Ovary (tissue), 10 donors: ENCODE results near the gene IL5RA. TPM values are rescaled to one million over a fixed set of nuclear protein-coding genes. Genes with fewer than 3 reads are reported as not detected.

Experiments used
- DNase-seq, 5 donors: peaks; one replicate each; pipeline ENCODE4 v3.0.0-alpha.2; 2019 to 2020
- H3K27ac ChIP-seq, 2 donors: fragments of 200-600 bp; one replicate each; pipeline versions ENCODE4 v1.5.1 to v1.8.0; 2019 to 2022
- H3K27me3 ChIP-seq: fragments of 200-600 bp; one replicate; pipeline ENCODE4 v1.8.0; 2022
- H3K36me3 ChIP-seq: fragments of 200-600 bp; sonication (generic); one replicate; pipeline ENCODE4 v1.5.1; 2019
- H3K4me1 ChIP-seq: one replicate; pipeline ENCODE4 v1.8.1; 2013; ENCODE audit warnings: mild to moderate bottlenecking, moderate library complexity; ENCODE audit not compliant: insufficient read depth
- H3K4me3 ChIP-seq: fragments of 200-600 bp; sonication (generic); one replicate; pipeline ENCODE4 v1.5.1; 2017
- H3K9me3 ChIP-seq, 2 donors: fragments of 200-600 bp in 1 of 2; sonication (generic) in 1 of 2; one replicate each; pipeline versions ENCODE4 v1.5.1 to v1.8.1; 2013 to 2019; ENCODE audit warnings: mild to moderate bottlenecking in 1 of 2, moderate library complexity in 1 of 2
- CTCF ChIP-seq, 3 donors: fragments of 450-650 bp in 2 of 3; fragments of 200-600 bp in 1 of 3; IDR thresholded peaks; one replicate each; pipeline versions ENCODE4 v1.5.1 to v1.8.0; 2016 to 2022; ENCODE audit warnings: antibody characterized with exemption in 3 of 3, mild to moderate bottlenecking in 1 of 3
- EP300 ChIP-seq: sonication (generic); formaldehyde crosslinking; IDR thresholded peaks from one replicate; pipeline ENCODE4 v1.6.1; 2017; ENCODE audit warnings: antibody characterized with exemption
- POLR2A ChIP-seq: fragments of 450-650 bp; IDR thresholded peaks from one replicate; pipeline ENCODE4 v1.6.1; 2017; ENCODE audit warnings: antibody characterized with exemption, mild to moderate bottlenecking, moderate library complexity
- whole genome bisulfite sequencing, 3 donors: extraction: QIAGEN DNeasy Blood & Tissue Kit in 1 of 3; methylation state at CpG; one replicate each; pipeline versions ENCODE4 v1.1.5 to v1.1.7; 2013 to 2017; 5-methylcytosine and 5-hydroxymethylcytosine counted together
- intact Hi-C, 4 donors: fragments of 100-400 bp; cut with DNase I; formaldehyde crosslinking; loops; one replicate each; pipeline versions ENCODE4 v1.11.0 to v1.15.1; 2022 to 2023
- long read RNA-seq, 3 donors: library from polyadenylated mRNA in 2 of 3; unstranded in 2 of 3; transcript quantifications; one replicate each; pipeline ENCODE4 v2.0.0 and lab custom pipeline, GENCODE V29; 2021 to 2026
- polyA plus RNA-seq, 2 donors: library from polyadenylated mRNA; stranded (reverse); fragments of 200-250 nt in 1 of 2; fragments of 350-450 nt in 1 of 2; fragmentation: Illumina TruSeq in 1 of 2; extraction: RNeasy Lipid Tissue Mini Kit (QIAGEN cat#74804) in 1 of 2; gene quantifications; one replicate each; pipeline ENCODE4 v1.2.3, GENCODE V29; 2013 to 2014
- total RNA-seq, 7 donors: library from RNA; depleted of rRNA in 2 of 7; stranded (reverse); fragments of >200 nt in 2 of 7; fragmentation: NEBNext Ultra II Directional in 3 of 7; extraction: Animal tissue kit (Norgen Biotek cat#: 25700) in 3 of 7; gene quantifications; one replicate each; pipeline versions ENCODE4 v1.1.0 to v1.2.4, GENCODE V29; 2016 to 2023
- donor health status: DM: no; HTN: no; CAD: no; lungs with moderate emphysema.
- donor health status: DM: no; HTN: no; CAD: no.
- donor health status: Bipolar disorder and iron deficiency.
- donor health status: DM: yes; HTN: yes; CAD: no.
- donor health status: DM: no; HTN: no; CAD: no.
- donor health status: DM: yes; HTN: yes; CAD: no.

IL5RA gene
- total RNA-seq (1 to 10 TPM in 3 of 7 donors, under 1 TPM in 2, not detected in 2; 0.55 to 7.9 (median 1.3) TPM), polyA plus RNA-seq (under 1 TPM; 0.07 to 0.63 TPM)
- long read RNA-seq, donor 1: 0 reads
- long read RNA-seq, donor 2, partial matches to known transcripts: 43 of 48 reads
- long read RNA-seq, donor 2, other reads (novel, unspliced or antisense): 5 of 48 reads
- long read RNA-seq, donor 3: 0 reads

DNA sequence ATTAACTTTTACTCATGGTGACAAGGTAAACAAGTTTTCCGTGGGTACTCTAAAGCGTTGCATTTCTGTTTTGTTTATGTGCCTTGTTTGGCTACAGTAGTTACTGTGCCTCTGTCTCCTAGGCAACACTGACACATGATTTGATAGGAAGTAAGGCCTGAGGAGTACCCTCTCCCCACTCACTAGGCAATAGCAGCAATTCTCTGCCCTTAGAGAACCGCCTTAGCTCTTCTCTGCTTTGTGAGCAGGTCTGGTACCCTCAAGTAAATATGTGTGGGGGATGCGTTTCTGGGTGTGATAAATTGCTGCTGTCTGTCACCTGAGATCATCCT is at the start of gene IL5RA:
Gene IL5RA, minus strand, starts transcription at position 76 of the 332 bp plus-strand sequence. CDS start 5,390 bp downstream, outside the sequence.
- H3K9me3 ChIP-seq: no peaks in the 10 kb centered on the region
- no peak within 1 kb of the TSS for H3K4me3 ChIP-seq
- no peak for TF ChIP-seq POLR2A
- no peak for TF ChIP-seq CTCF (IDR thresholded peaks at IDR 0.05)
- no peak for TF ChIP-seq EP300
- no peaks in the 10 kb centered on the region for H3K4me1 ChIP-seq
- WGBS, 3 donors: 18 to 35% (median 22%) methylated on average over 4 of the region's 4 CpGs
- intact Hi-C loops: no loop called here
- H3K27me3 ChIP-seq: no peaks in the 10 kb centered on the region
- no peaks in the 10 kb centered on the region for H3K36me3 ChIP-seq
- no peak within 1 kb of the TSS for H3K27ac ChIP-seq
- DNase-seq: no peak

- DNase-seq: no peak
- no peak overlapping the region for H3K27ac ChIP-seq
- H3K4me3 ChIP-seq: no peak overlapping the region
- no peaks in the 10 kb centered on the region for H3K4me1 ChIP-seq
- intact Hi-C loops: no loop called here
- H3K27me3 ChIP-seq: no peaks in the 10 kb centered on the region
- no peaks in the 10 kb centered on the region for H3K36me3 ChIP-seq
- H3K9me3 ChIP-seq: no peaks in the 10 kb centered on the region
- TF ChIP-seq CTCF (IDR thresholded peaks at IDR 0.05): no peak
- TF ChIP-seq EP300: no peak
- no peak for TF ChIP-seq POLR2A
- WGBS, 3 donors: 90 to 93% (median 92%) methylated on average over 8 of the region's 8 CpGs
Observed at GRCh38 chr3:3157484-3157883, 47.3 kb upstream of the IL5RA start.

GRCh38 chr3:3154879-3155610 is 44.9 kb upstream of the IL5RA start:
- no peak overlapping the region for H3K27ac ChIP-seq
- no peaks in the 10 kb centered on the region for H3K9me3 ChIP-seq
- 92 to 95% (median 95%) methylated on average over 5 of the region's 5 CpGs for WGBS, 3 donors
- no peaks in the 10 kb centered on the region for H3K4me1 ChIP-seq
- intact Hi-C loops: no loop called here
- no peaks in the 10 kb centered on the region for H3K27me3 ChIP-seq
- H3K4me3 ChIP-seq: no peak overlapping the region
- no peaks in the 10 kb centered on the region for H3K36me3 ChIP-seq
- no peak for TF ChIP-seq POLR2A
- no peak for TF ChIP-seq EP300
- no peak for TF ChIP-seq CTCF (IDR thresholded peaks at IDR 0.05)
- no peak for DNase-seq

DNA sequence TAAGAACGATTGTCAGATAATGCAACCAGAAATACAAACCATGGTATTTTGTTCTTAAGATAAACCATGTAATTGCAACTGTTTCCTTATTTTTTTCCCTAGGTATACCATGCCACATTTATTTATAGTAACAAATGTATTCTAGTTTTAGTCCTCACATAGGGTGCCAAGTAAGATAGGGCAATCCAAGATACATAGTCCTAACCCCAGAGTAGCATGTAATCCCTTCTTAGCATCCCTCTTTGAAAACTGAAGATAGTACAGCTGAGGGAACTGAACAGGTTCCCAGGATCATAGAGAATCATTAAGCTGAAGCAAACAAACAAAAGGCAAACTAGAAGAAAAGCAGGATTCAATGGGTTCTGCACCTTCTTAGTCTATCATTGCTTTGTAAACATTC is 41.3 kb upstream of the IL5RA start:
- TF ChIP-seq EP300 (no peak), POLR2A (no peak), CTCF (IDR thresholded peaks at IDR 0.05) (no peak)
- no peak for DNase-seq
- no peak overlapping the region for H3K4me3 ChIP-seq
- no peaks in the 10 kb centered on the region for H3K27me3 ChIP-seq
- H3K36me3 ChIP-seq: no peaks in the 10 kb centered on the region
- H3K27ac ChIP-seq: no peak overlapping the region
- intact Hi-C loops: no loop called here
- H3K9me3 ChIP-seq: no peaks in the 10 kb centered on the region
- WGBS, 3 donors: 24 to 57% (median 32%) methylated on average over 1 of the region's 1 CpG
- H3K4me1 ChIP-seq: no peaks in the 10 kb centered on the region
